H9 (cell line): ENCODE measurements around the gene RSF1. TPM values are rescaled to one million over a fixed set of nuclear protein-coding genes. Genes with fewer than 3 reads are reported as not detected.

Experiments
- DNase-seq: peaks from one replicate; pipeline ENCODE4 v3.0.0-alpha.2; 2017
- H2AFZ ChIP-seq: one replicate; pipeline ENCODE4 v1.6.1; 2013; ENCODE audit warnings: mild to moderate bottlenecking, low read length, control low read depth, moderate library complexity
- H2AK5ac ChIP-seq: 2 replicates; pipeline ENCODE4 v1.6.1; 2013; ENCODE audit warnings: low read length, control low read depth, mixed read lengths; ENCODE audit not compliant: insufficient read length
- H2BK120ac ChIP-seq: one replicate; pipeline ENCODE4 v1.6.1; 2013; ENCODE audit warnings: low read depth, mild to moderate bottlenecking, low read length, control low read depth, inconsistent platforms; ENCODE audit not compliant: poor library complexity, severe bottlenecking
- H2BK12ac ChIP-seq: 2 replicates; pipeline ENCODE4 v1.6.1; 2013; ENCODE audit warnings: low read length, control low read depth, mixed read lengths, low read depth; ENCODE audit not compliant: insufficient read length
- H2BK15ac ChIP-seq: 2 replicates; pipeline ENCODE4 v1.6.1; 2013; ENCODE audit warnings: low read depth, low read length, control low read depth
- H2BK20ac ChIP-seq: one replicate; pipeline ENCODE4 v1.6.1; 2013; ENCODE audit warnings: low read depth, mild to moderate bottlenecking, low read length, control low read depth, inconsistent platforms; ENCODE audit not compliant: poor library complexity, severe bottlenecking
- H2BK5ac ChIP-seq: 2 replicates; pipeline ENCODE4 v1.6.1; 2013; ENCODE audit warnings: low read length, control low read depth, mixed read lengths; ENCODE audit not compliant: insufficient read length
- H3K14ac ChIP-seq: 2 replicates; pipeline ENCODE4 v1.6.1; 2013; ENCODE audit warnings: low read length, control low read depth; ENCODE audit not compliant: insufficient read depth
- H3K18ac ChIP-seq: 2 replicates; pipeline ENCODE4 v1.6.1; 2013; ENCODE audit warnings: low read depth, mild to moderate bottlenecking, mixed read lengths, low read length, control low read depth; ENCODE audit not compliant: insufficient read length
- H3K23ac ChIP-seq: 2 replicates; pipeline ENCODE4 v1.6.1; 2013; ENCODE audit warnings: low read length, control low read depth, mixed read lengths, low read depth; ENCODE audit not compliant: insufficient read length
- H3K23me2 ChIP-seq: 2 replicates; pipeline ENCODE4 v1.6.1; 2013; ENCODE audit warnings: low read depth, mild to moderate bottlenecking, mixed read lengths, low read length, control low read depth; ENCODE audit not compliant: insufficient read length, poor library complexity, severe bottlenecking
- H3K27ac ChIP-seq: 2 replicates; pipeline ENCODE4 v1.5.1; 2013; ENCODE audit warnings: low read length, control low read depth, mixed read lengths, low read depth; ENCODE audit not compliant: insufficient read length
- H3K27me3 ChIP-seq: 2 replicates; pipeline ENCODE4 v1.6.1; 2013; ENCODE audit warnings: low read length, control low read depth, inconsistent platforms; ENCODE audit not compliant: insufficient read depth
- H3K4ac ChIP-seq: 2 replicates; pipeline ENCODE4 v1.6.1; 2013; ENCODE audit warnings: low read depth, mild to moderate bottlenecking, control low read depth, inconsistent platforms, low read length, moderate library complexity
- H3K4me1 ChIP-seq: 2 replicates; pipeline ENCODE4 v1.6.1; 2013; ENCODE audit warnings: low read length, control low read depth, inconsistent platforms; ENCODE audit not compliant: insufficient read depth
- H3K4me2 ChIP-seq: 2 replicates; pipeline ENCODE4 v1.6.1; 2013; ENCODE audit warnings: low read length, control low read depth, mixed read lengths; ENCODE audit not compliant: insufficient read length, insufficient read depth
- H3K56ac ChIP-seq: 2 replicates; pipeline ENCODE4 v1.6.1; 2013; ENCODE audit warnings: low read depth, mild to moderate bottlenecking, mixed read lengths, low read length, control low read depth; ENCODE audit not compliant: insufficient read length
- H3K79me1 ChIP-seq: 2 replicates; pipeline ENCODE4 v1.6.1; 2013; ENCODE audit warnings: low read depth, mild to moderate bottlenecking, moderate library complexity, low read length, control low read depth, inconsistent platforms; ENCODE audit not compliant: insufficient read depth, poor library complexity, severe bottlenecking
- H3K79me2 ChIP-seq: 2 replicates; pipeline ENCODE4 v1.6.1; 2013; ENCODE audit warnings: low read length, control low read depth, inconsistent platforms; ENCODE audit not compliant: insufficient read depth
- H3K9ac ChIP-seq: 2 replicates; pipeline ENCODE4 v1.6.1; 2013; ENCODE audit warnings: low read length, control low read depth, mixed read lengths; ENCODE audit not compliant: insufficient read length; ENCODE audit errors: extremely low read depth
- H3K9me3 ChIP-seq: one replicate; pipeline ENCODE4 v1.6.1; 2013; ENCODE audit warnings: low read depth, low read length, inconsistent platforms; ENCODE audit not compliant: control insufficient read depth
- H3T11ph ChIP-seq: one replicate; pipeline ENCODE4 v1.6.1; 2013; ENCODE audit warnings: mild to moderate bottlenecking, low read length, control low read depth, inconsistent platforms
- H4K20me1 ChIP-seq: one replicate; pipeline ENCODE4 v1.6.1; 2013; ENCODE audit not compliant: control insufficient read depth, insufficient read length, insufficient read depth
- H4K5ac ChIP-seq: 2 replicates; pipeline ENCODE4 v1.6.1; 2013; ENCODE audit warnings: low read depth, mild to moderate bottlenecking, mixed read lengths, low read length, control low read depth; ENCODE audit not compliant: insufficient read length
- H4K8ac ChIP-seq: replicated peaks from 2 replicates; pipeline ENCODE4 v1.6.1; 2013; ENCODE audit warnings: low read length, control low read depth, mixed read lengths, low read depth; ENCODE audit not compliant: insufficient read length
- H4K91ac ChIP-seq: 2 replicates; pipeline ENCODE4 v1.6.1; 2013; ENCODE audit warnings: low read depth, mild to moderate bottlenecking, moderate library complexity, mixed read lengths, low read length, control low read depth; ENCODE audit not compliant: insufficient read length
- H3K27ac Mint-ChIP-seq, 3 experiments: 2 replicates in 2 of 3; 3 replicates in 1 of 3; pipeline ENCODE4 v1.8.0; 2020 to 2021; ENCODE audit warnings: mixed read lengths in 3 of 3, mild to moderate bottlenecking in 1 of 3, moderate library complexity in 1 of 3
- H3K27me3 Mint-ChIP-seq: 2 replicates; pipeline ENCODE4 v1.8.0; 2021; ENCODE audit warnings: low read depth, mild to moderate bottlenecking, moderate library complexity, mixed read lengths
- H3K36me3 Mint-ChIP-seq, 3 experiments: 2 replicates in 2 of 3; 3 replicates in 1 of 3; pipeline ENCODE4 v1.8.0; 2020 to 2021; ENCODE audit warnings: low read depth in 3 of 3, mixed read lengths in 3 of 3; ENCODE audit not compliant: insufficient read depth in 1 of 3
- H3K4me1 Mint-ChIP-seq, 2 experiments: 2 replicates each; pipeline ENCODE4 v1.8.0; 2020; ENCODE audit warnings: mixed read lengths in 2 of 2
- H3K4me3 Mint-ChIP-seq, 2 experiments: 2 replicates in 1 of 2; 3 replicates in 1 of 2; pipeline ENCODE4 v1.8.0; 2020 to 2021; ENCODE audit warnings: mild to moderate bottlenecking in 2 of 2, mixed read lengths in 2 of 2, moderate library complexity in 1 of 2
- H3K9me3 Mint-ChIP-seq, 2 experiments: 2 replicates in 1 of 2; 3 replicates in 1 of 2; pipeline ENCODE4 v1.8.0; 2020; ENCODE audit warnings: mild to moderate bottlenecking in 2 of 2, mixed read lengths in 2 of 2, moderate library complexity in 1 of 2
- CTCF ChIP-seq: fragments of 200-600 bp; sonication (generic); conservative IDR thresholded peaks from 3 replicates; pipeline ENCODE4 v1.8.0; 2021; ENCODE audit warnings: antibody characterized with exemption, mild to moderate bottlenecking
- WGBS: extraction: QIAGEN DNeasy Blood & Tissue Kit; methylation state at CpG from one replicate; pipeline ENCODE4 v1.1.7; 2013; ENCODE audit warnings: missing lambda C conversion rate, low lambda C conversion rate, mixed read lengths; ENCODE audit not compliant: insufficient read length; ENCODE audit errors: extremely low coverage; 5-methylcytosine and 5-hydroxymethylcytosine counted together
- total RNA-seq: library from RNA; stranded (reverse); gene quantifications from 2 replicates; pipeline ENCODE4 v1.2.1, GENCODE V29; 2021

RSF1 gene
- total RNA-seq, 1 experiment from 2014 or later: 82.6 TPM

GRCh38 chr11:77730789-77731188, 89.7 kb downstream of the RSF1 start:
- H3K23ac ChIP-seq: no peak overlapping the region
- no peak overlapping the region for H3K27ac Mint-ChIP-seq
- no peak for DNase-seq
- no peak overlapping the region for H2AFZ ChIP-seq
- no peak overlapping the region for H2BK15ac ChIP-seq
- no peak overlapping the region for H2BK12ac ChIP-seq
- H3K79me1 ChIP-seq: no peaks in the 10 kb centered on the region
- H3K79me2 ChIP-seq: no peaks in the 10 kb centered on the region
- no CpG with 5 or more reads among the region's 3 CpGs for WGBS
- H3K27me3 ChIP-seq: no peaks in the 10 kb centered on the region
- H4K91ac ChIP-seq: no peak overlapping the region
- H3K36me3 Mint-ChIP-seq: peaks cover 40 to 50% (median 44%) of the 10 kb centered on the region in 3 experiments
- H3K9me3 ChIP-seq: peaks cover 16% of the 10 kb centered on the region
- H3K56ac ChIP-seq: no peak overlapping the region
- H3K9me3 Mint-ChIP-seq: peaks cover 27 to 29% of the 10 kb centered on the region in 2 experiments
- no peak overlapping the region for H4K8ac ChIP-seq
- no peak overlapping the region for H2AK5ac ChIP-seq
- no peak overlapping the region for H2BK5ac ChIP-seq
- no peak overlapping the region for H3K4ac ChIP-seq
- no peak for TF ChIP-seq CTCF
- no peak overlapping the region for H4K5ac ChIP-seq
- H3K14ac ChIP-seq: no peak overlapping the region
- H3K23me2 ChIP-seq: no peaks in the 10 kb centered on the region
- H3K4me2 ChIP-seq: no peak overlapping the region
- no peaks in the 10 kb centered on the region for H3K4me1 Mint-ChIP-seq
- H4K20me1 ChIP-seq: no peaks in the 10 kb centered on the region
- H2BK120ac ChIP-seq: no peak overlapping the region
- H2BK20ac ChIP-seq: no peak overlapping the region
- H3K27ac ChIP-seq: no peak overlapping the region
- no peaks in the 10 kb centered on the region for H3K4me1 ChIP-seq
- no peak overlapping the region for H3T11ph ChIP-seq
- H3K4me3 Mint-ChIP-seq: no peak overlapping the region
- H3K9ac ChIP-seq: no peak overlapping the region
- no peaks in the 10 kb centered on the region for H3K27me3 Mint-ChIP-seq
- no peak overlapping the region for H3K18ac ChIP-seq
